A549 (cell line): ENCODE measurements around the gene FBXO38. TPM values are rescaled to one million over a fixed set of nuclear protein-coding genes. Genes with fewer than 3 reads are reported as not detected.

Source experiments
- ATAC-seq, 2 experiments: fragments of 200-7000 bp in 1 of 2; fragments of >200 bp in 1 of 2; cut with Nextera tagmentation in 1 of 2; cut with Tn5 transposase in 1 of 2; 3 replicates each; pipeline versions ENCODE4 v1.8.0 to v1.9.1; 2018 to 2020; ENCODE audit warnings: mild to moderate bottlenecking in 1 of 2, moderate library complexity in 1 of 2
- CTCF ChIA-PET: fragments of 300-600 bp; sonication (Branson Sonifier 250); formaldehyde crosslinking; extraction: SDS; loops from one replicate; lab custom pipeline; 2021; ENCODE audit warnings: antibody characterized with exemption, inconsistent platforms; lab: Yijun Ruan, JAX
- POLR2A ChIA-PET: fragments of 350-600 bp; formaldehyde crosslinking; extraction: SDS; loops from one replicate; lab custom pipeline; 2021; ENCODE audit warnings: antibody characterized with exemption, inconsistent platforms; lab: Yijun Ruan, JAX
- DNase-seq, 2 experiments: peaks; one replicate each; pipeline versions ENCODE4 v3.0.0 to v3.0.0-alpha.2; 2011 to 2016; ENCODE audit warnings: low read depth in 1 of 2, low spot score in 1 of 2
- FAIRE-seq: peaks from 2 replicates; lab custom pipeline; 2011; peaks lifted over from hg19 to GRCh38; lab: Jason Lieb, UNC
- H3K27ac ChIP-seq, 2 experiments: fragments of >200 bp; sonication (Bioruptor Twin); formaldehyde crosslinking; 3 replicates each; pipeline ENCODE4 v1.5.1; 2016 to 2017
- H3K4me1 ChIP-seq: fragments of >200 bp; sonication (Bioruptor Twin); formaldehyde crosslinking; 3 replicates; pipeline ENCODE4 v1.6.1; 2016
- H3K4me2 ChIP-seq: fragments of >200 bp; sonication (Bioruptor Twin); formaldehyde crosslinking; 3 replicates; pipeline ENCODE4 v1.6.1; 2016
- H3K4me3 ChIP-seq: fragments of >200 bp; sonication (Bioruptor Twin); formaldehyde crosslinking; 3 replicates; pipeline ENCODE4 v1.5.1; 2016
- H3K9me3 ChIP-seq: fragments of >200 bp; sonication (Bioruptor Twin); formaldehyde crosslinking; 3 replicates; pipeline ENCODE4 v1.6.1; 2016
- CHD4 ChIP-seq: fragments of 200-600 bp; sonication (generic); IDR thresholded peaks from 2 replicates; pipeline ENCODE4 v1.6.1; 2016; ENCODE audit warnings: antibody characterized with exemption, mild to moderate bottlenecking, borderline replicate concordance
- EP300 ChIP-seq, 2 experiments: fragments of >200 bp; sonication (Bioruptor Twin); formaldehyde crosslinking; IDR thresholded peaks; 2 replicates in 1 of 2; 3 replicates in 1 of 2; pipeline ENCODE4 v1.6.1; 2016 to 2017
- FOSB ChIP-seq: fragments of 250-450 bp; sonication (Bioruptor Pico); IDR thresholded peaks from 2 replicates; pipeline ENCODE4 v1.5.0; 2020; ENCODE audit warnings: mild to moderate bottlenecking, moderate library complexity
- FOSL2 ChIP-seq, 2 experiments: fragments of 450-650 bp in 1 of 2; fragments of >200 bp in 1 of 2; sonication (Bioruptor Twin) in 1 of 2; formaldehyde crosslinking; IDR thresholded peaks; 2 replicates each; pipeline versions ENCODE4 v1.5.0 to v1.6.1; 2016 to 2020; ENCODE audit warnings: mild to moderate bottlenecking in 1 of 2, moderate library complexity in 1 of 2
- HOXA7 ChIP-seq: fragments of 250-450 bp; sonication (Bioruptor Pico); IDR thresholded peaks from 2 replicates; pipeline ENCODE4 v1.5.0; 2020; ENCODE audit warnings: mild to moderate bottlenecking, moderate library complexity
- HOXB13 ChIP-seq: fragments of 250-450 bp; sonication (Bioruptor Pico); IDR thresholded peaks from 2 replicates; pipeline ENCODE4 v1.5.0; 2020; ENCODE audit warnings: low read depth, mild to moderate bottlenecking, moderate library complexity
- MYC ChIP-seq: IDR thresholded peaks from 2 replicates; pipeline ENCODE4 v1.6.1; 2012; ENCODE audit warnings: mild to moderate bottlenecking, inconsistent platforms, low read length, improper control_type of control experiment, borderline replicate concordance
- NFE2L2 ChIP-seq: fragments of 150-350 bp; conservative IDR thresholded peaks from 2 replicates; pipeline ENCODE4 v1.6.1; 2014; ENCODE audit warnings: low read length
- NR3C1 ChIP-seq: fragments of >200 bp; sonication (Bioruptor Twin); formaldehyde crosslinking; IDR thresholded peaks from 3 replicates; pipeline ENCODE4 v1.6.1; 2017
- POLR2A ChIP-seq: IDR thresholded peaks from 2 replicates; pipeline ENCODE4 v1.6.1; 2012; ENCODE audit warnings: mild to moderate bottlenecking, low read length
- POLR2AphosphoS2 ChIP-seq: conservative IDR thresholded peaks from 2 replicates; pipeline ENCODE4 v1.6.1; 2012; ENCODE audit warnings: low read length, improper control_type of control experiment, inconsistent platforms
- RNF2 ChIP-seq: fragments of 200-600 bp; sonication (generic); IDR thresholded peaks from 2 replicates; pipeline ENCODE4 v1.6.1; 2016; ENCODE audit warnings: low read depth, mild to moderate bottlenecking, antibody characterized with exemption, moderate library complexity, borderline replicate concordance
- SREBF2 ChIP-seq: fragments of 450-650 bp; IDR thresholded peaks from 2 replicates; pipeline ENCODE4 v1.6.1; 2014; ENCODE audit warnings: mild to moderate bottlenecking, moderate library complexity
- TP53 ChIP-seq: fragments of 250-450 bp; sonication (Bioruptor Pico); IDR thresholded peaks from 2 replicates; pipeline ENCODE4 v1.5.0; 2021; ENCODE audit warnings: mild to moderate bottlenecking, moderate library complexity
- ZC3H11A ChIP-seq: fragments of 450-650 bp; IDR thresholded peaks from 2 replicates; pipeline ENCODE4 v1.6.1; 2014; ENCODE audit warnings: antibody characterized with exemption, mild to moderate bottlenecking
- WGBS: methylation state at CpG from one replicate; pipeline ENCODE4 v1.1.6; 2017; ENCODE audit errors: missing lambda C conversion rate; 5-methylcytosine and 5-hydroxymethylcytosine counted together
- polyA plus RNA-seq, 4 experiments: library from polyadenylated mRNA; depleted of rRNA in 3 of 4; stranded (reverse); fragments of >200 nt; fragmentation: RNase III in 1 of 4; extraction: RNeasy Plus Mini Kit Qiagen cat#74134 plus additional on column Dnase treatment in 1 of 4; gene quantifications; 2 replicates in 3 of 4; 3 replicates in 1 of 4; pipeline ENCODE4 v1.2.3, GENCODE V29; 2011 to 2017
- TF ChIP-seq, protein P1 (sequence below): fragments of 150-350 bp; IDR thresholded peaks from 2 replicates; pipeline ENCODE4 v1.6.1; 2014; ENCODE audit warnings: low read depth, mild to moderate bottlenecking, low read length
- TF ChIP-seq, protein P2 (sequence below): fragments of >200 bp; sonication (Bioruptor Twin); formaldehyde crosslinking; IDR thresholded peaks from 3 replicates; pipeline ENCODE4 v1.5.1; 2016
- TF ChIP-seq, protein P3 (sequence below): fragments of 250-450 bp; sonication (Bioruptor Pico); IDR thresholded peaks from 2 replicates; pipeline ENCODE4 v1.5.0; 2021; ENCODE audit warnings: mild to moderate bottlenecking, moderate library complexity, borderline replicate concordance
- TF ChIP-seq, protein P4 (sequence below): fragments of >200 bp; sonication (Bioruptor Twin); formaldehyde crosslinking; IDR thresholded peaks from 3 replicates; pipeline ENCODE4 v1.6.1; 2016

FBXO38 gene
- polyA plus RNA-seq, 2 of the 4 experiments (the other 2 are of a cell fraction) = 15.8 to 33.2 TPM

DNA sequence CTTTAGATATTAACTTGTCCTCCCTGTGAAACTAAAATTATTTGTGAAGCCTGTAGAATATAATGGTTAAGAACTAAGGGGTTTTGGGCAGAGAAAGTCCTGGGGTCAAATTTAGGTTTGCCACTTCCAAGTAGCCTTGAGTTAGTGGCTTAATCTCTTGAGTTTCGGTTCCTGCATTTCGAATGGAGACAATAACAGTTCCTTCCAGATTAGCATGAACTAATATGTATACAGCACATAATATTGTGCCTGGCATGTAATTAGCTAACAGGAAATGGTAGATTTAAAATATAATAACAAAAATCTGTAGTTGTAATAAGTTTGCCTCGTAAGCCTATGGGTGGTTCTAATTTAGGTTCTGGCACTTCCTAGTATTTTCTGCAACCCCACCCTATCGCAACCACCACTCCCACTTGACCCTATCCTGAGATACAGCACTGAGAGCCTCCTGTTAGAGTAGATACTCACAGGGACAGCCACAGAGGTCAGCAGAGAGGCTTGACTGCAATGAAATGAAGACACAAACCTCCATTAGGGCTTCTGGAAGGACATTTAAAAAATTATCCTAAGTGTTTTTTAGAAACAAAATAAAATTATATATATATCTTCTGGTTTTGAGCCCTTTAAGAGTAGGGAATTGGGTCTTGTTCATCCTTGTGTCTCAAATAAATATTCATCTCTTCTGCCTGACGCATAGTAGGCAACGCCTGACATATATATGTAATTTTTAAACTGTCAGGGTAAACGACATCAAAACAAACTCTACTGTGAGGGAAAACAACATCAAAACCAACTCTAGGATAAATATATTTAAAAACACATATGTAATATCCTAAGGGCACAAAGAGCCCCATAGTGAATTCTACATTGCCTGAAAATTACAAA, 39.9 kb upstream of the FBXO38 start:
- DNase-seq = no peak
- TF ChIP-seq CHD4 = no peak
- TF ChIP-seq HOXB13 = no peak
- TF ChIP-seq, protein P1, sequence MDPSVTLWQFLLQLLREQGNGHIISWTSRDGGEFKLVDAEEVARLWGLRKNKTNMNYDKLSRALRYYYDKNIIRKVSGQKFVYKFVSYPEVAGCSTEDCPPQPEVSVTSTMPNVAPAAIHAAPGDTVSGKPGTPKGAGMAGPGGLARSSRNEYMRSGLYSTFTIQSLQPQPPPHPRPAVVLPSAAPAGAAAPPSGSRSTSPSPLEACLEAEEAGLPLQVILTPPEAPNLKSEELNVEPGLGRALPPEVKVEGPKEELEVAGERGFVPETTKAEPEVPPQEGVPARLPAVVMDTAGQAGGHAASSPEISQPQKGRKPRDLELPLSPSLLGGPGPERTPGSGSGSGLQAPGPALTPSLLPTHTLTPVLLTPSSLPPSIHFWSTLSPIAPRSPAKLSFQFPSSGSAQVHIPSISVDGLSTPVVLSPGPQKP = no peak
- no peak for TF ChIP-seq NFE2L2
- TF ChIP-seq, protein P2, sequence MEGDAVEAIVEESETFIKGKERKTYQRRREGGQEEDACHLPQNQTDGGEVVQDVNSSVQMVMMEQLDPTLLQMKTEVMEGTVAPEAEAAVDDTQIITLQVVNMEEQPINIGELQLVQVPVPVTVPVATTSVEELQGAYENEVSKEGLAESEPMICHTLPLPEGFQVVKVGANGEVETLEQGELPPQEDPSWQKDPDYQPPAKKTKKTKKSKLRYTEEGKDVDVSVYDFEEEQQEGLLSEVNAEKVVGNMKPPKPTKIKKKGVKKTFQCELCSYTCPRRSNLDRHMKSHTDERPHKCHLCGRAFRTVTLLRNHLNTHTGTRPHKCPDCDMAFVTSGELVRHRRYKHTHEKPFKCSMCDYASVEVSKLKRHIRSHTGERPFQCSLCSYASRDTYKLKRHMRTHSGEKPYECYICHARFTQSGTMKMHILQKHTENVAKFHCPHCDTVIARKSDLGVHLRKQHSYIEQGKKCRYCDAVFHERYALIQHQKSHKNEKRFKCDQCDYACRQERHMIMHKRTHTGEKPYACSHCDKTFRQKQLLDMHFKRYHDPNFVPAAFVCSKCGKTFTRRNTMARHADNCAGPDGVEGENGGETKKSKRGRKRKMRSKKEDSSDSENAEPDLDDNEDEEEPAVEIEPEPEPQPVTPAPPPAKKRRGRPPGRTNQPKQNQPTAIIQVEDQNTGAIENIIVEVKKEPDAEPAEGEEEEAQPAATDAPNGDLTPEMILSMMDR = no peak
- H3K27ac ChIP-seq = no peak overlapping the region
- H3K4me3 ChIP-seq = no peak overlapping the region
- no peak for ATAC-seq
- CTCF ChIA-PET = no interaction called here
- FAIRE-seq = no peak
- POLR2A ChIA-PET = no interaction called here
- H3K9me3 ChIP-seq = no peaks in the 10 kb centered on the region
- no peak overlapping the region for H3K4me2 ChIP-seq
- H3K4me1 ChIP-seq = no peaks in the 10 kb centered on the region
- 27% methylated on average over 7 of the region's 7 CpGs for WGBS

DNA sequence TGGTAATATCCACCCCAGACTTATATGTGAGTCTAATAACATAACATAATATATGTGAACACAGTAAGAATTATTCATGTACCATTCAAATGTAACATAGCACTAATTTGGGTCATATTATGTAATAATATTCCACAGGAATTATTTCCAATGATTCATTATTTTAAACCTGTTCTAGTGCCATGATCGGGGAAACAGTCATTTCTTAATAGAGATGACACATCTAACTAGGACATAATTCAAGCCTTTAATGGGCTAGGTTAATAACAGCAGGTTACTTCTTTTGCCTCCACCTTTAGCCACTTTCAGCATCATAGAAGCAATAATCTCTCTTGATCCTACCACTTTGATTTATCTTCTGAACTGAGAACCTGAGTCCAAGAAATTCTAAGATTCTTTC, 36.1 kb upstream of the FBXO38 start:
- DNase-seq = no peak
- Histone ChIP-seq H3K4me1 (no peaks in the 10 kb centered on the region), H3K27ac (no peak overlapping the region)
- 8% methylated on average over 1 of the region's 1 CpG for WGBS
- TF ChIP-seq, protein P1 = no peak
- TF ChIP-seq CHD4 (no peak), NFE2L2 (no peak), SREBF2 (no peak), MYC (no peak), NR3C1 (no peak), EP300 (IDR thresholded peaks at IDR 0.05) (no peak), TP53 (CRISPR knock-in tag) (no peak), HOXA7 (CRISPR knock-in tag) (no peak), POLR2AphosphoS2 (no peak), RNF2 (no peak), ZC3H11A (no peak), FOSB (no peak), POLR2A (no peak), FOSL2 (IDR thresholded peaks at IDR 0.05) (no peak), FOSL2 (CRISPR knock-in tag; IDR thresholded peaks at IDR 0.05) (no peak), HOXB13 (no peak)
- TF ChIP-seq, protein P3, sequence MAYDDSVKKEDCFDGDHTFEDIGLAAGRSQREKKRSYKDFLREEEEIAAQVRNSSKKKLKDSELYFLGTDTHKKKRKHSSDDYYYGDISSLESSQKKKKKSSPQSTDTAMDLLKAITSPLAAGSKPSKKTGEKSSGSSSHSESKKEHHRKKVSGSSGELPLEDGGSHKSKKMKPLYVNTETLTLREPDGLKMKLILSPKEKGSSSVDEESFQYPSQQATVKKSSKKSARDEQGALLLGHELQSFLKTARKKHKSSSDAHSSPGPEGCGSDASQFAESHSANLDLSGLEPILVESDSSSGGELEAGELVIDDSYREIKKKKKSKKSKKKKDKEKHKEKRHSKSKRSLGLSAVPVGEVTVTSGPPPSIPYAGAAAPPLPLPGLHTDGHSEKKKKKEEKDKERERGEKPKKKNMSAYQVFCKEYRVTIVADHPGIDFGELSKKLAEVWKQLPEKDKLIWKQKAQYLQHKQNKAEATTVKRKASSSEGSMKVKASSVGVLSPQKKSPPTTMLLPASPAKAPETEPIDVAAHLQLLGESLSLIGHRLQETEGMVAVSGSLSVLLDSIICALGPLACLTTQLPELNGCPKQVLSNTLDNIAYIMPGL (CRISPR knock-in tag) = no peak
- TF ChIP-seq, protein P2 = no peak
- TF ChIP-seq, protein P4, sequence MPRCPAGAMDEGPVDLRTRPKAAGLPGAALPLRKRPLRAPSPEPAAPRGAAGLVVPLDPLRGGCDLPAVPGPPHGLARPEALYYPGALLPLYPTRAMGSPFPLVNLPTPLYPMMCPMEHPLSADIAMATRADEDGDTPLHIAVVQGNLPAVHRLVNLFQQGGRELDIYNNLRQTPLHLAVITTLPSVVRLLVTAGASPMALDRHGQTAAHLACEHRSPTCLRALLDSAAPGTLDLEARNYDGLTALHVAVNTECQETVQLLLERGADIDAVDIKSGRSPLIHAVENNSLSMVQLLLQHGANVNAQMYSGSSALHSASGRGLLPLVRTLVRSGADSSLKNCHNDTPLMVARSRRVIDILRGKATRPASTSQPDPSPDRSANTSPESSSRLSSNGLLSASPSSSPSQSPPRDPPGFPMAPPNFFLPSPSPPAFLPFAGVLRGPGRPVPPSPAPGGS = no peak
- TF ChIP-seq, all 56 proteins: peak for 0
- no peak for ATAC-seq
- H3K4me2 ChIP-seq = no peak overlapping the region
- FAIRE-seq = no peak
- POLR2A ChIA-PET = no interaction called here
- H3K9me3 ChIP-seq = no peaks in the 10 kb centered on the region
- H3K4me3 ChIP-seq = no peak overlapping the region
- CTCF ChIA-PET = interaction anchor here (1.0 kb wide), 1 partner anchor 13 kb away, joined by 3 read pairs; no protein-coding TSS in a partner anchor
